IMR-90 (cell line): ENCODE data around the gene POLR2I. TPM values are rescaled to one million over a fixed set of nuclear protein-coding genes. Genes with fewer than 3 reads are reported as not detected.

Experiments used
- ATAC-seq: fragments of 200-7000 bp; cut with Tn5 transposase; 2 replicates; pipeline ENCODE4 v1.9.1; 2020; ENCODE audit warnings: low read depth, mild to moderate bottlenecking, moderate library complexity
- BruUV-seq: library from RNA; stranded (reverse); fragments of 400-500 nt; replicated peaks from 2 replicates; lab custom pipeline; 2021; lab: Mats Ljungman, UMichigan
- CTCF ChIA-PET: fragments of 300-600 bp; formaldehyde crosslinking; extraction: SDS; loops from one replicate; lab custom pipeline; 2021; ENCODE audit warnings: antibody characterized with exemption; lab: Yijun Ruan, JAX
- POLR2A ChIA-PET: fragments of 300-600 bp; sonication (Branson Sonifier 250); formaldehyde crosslinking; loops from one replicate; lab custom pipeline; 2022; ENCODE audit warnings: antibody characterized with exemption; ENCODE audit not compliant: unreplicated experiment; lab: Charles Lee
- DNase-seq: peaks from one replicate; pipeline ENCODE4 v3.0.0; 2013
- H2AFZ ChIP-seq: replicated peaks from 2 replicates; pipeline ENCODE3; 2013; ENCODE audit warnings: low read length, mild to moderate bottlenecking; ENCODE audit not compliant: poor library complexity
- H2AK5ac ChIP-seq: 2 replicates; pipeline ENCODE4 v1.6.1; 2013; ENCODE audit warnings: low read depth, low read length, inconsistent platforms
- H2AK9ac ChIP-seq: replicated peaks from 2 replicates; pipeline ENCODE3; 2013; ENCODE audit warnings: mild to moderate bottlenecking, low read depth, low read length, moderate library complexity; ENCODE audit not compliant: poor library complexity
- H2BK120ac ChIP-seq: 2 replicates; pipeline ENCODE4 v1.6.1; 2013; ENCODE audit warnings: low read depth, low read length, inconsistent platforms
- H2BK15ac ChIP-seq: 3 replicates; pipeline ENCODE4 v1.6.1; 2013; ENCODE audit warnings: low read depth, low read length, inconsistent platforms
- H2BK20ac ChIP-seq: 2 replicates; pipeline ENCODE4 v1.6.1; 2013; ENCODE audit warnings: low read depth, mild to moderate bottlenecking, inconsistent platforms, low read length, moderate library complexity
- H2BK5ac ChIP-seq: 2 replicates; pipeline ENCODE4 v1.6.1; 2013; ENCODE audit warnings: mild to moderate bottlenecking, low read depth, low read length, inconsistent platforms; ENCODE audit not compliant: poor library complexity, severe bottlenecking
- H3K14ac ChIP-seq: replicated peaks from 2 replicates; pipeline ENCODE4 v1.6.1; 2013; ENCODE audit warnings: low read depth, low read length, inconsistent platforms
- H3K18ac ChIP-seq: 2 replicates; pipeline ENCODE4 v1.6.1; 2013; ENCODE audit warnings: low read depth, low read length, control low read depth
- H3K23ac ChIP-seq: 2 replicates; pipeline ENCODE4 v1.6.1; 2013; ENCODE audit warnings: low read depth, low read length, inconsistent platforms
- H3K27ac ChIP-seq: 2 replicates; pipeline ENCODE4 v1.5.1; 2013; ENCODE audit warnings: mild to moderate bottlenecking, control low read depth, low read length; ENCODE audit not compliant: insufficient read depth
- H3K27me3 ChIP-seq: 2 replicates; pipeline ENCODE4 v1.6.1; 2013; ENCODE audit warnings: low read length; ENCODE audit not compliant: control insufficient read depth, insufficient read depth
- H3K36me3 ChIP-seq: 2 replicates; pipeline ENCODE4 v1.6.1; 2013; ENCODE audit warnings: low read length, mixed read lengths; ENCODE audit not compliant: control insufficient read depth, insufficient read depth
- H3K4ac ChIP-seq: 2 replicates; pipeline ENCODE4 v1.6.1; 2013; ENCODE audit warnings: low read depth, low read length, inconsistent platforms
- H3K4me1 ChIP-seq: 2 replicates; pipeline ENCODE4 v1.6.1; 2013; ENCODE audit warnings: low read length, mixed read lengths; ENCODE audit not compliant: control insufficient read depth, insufficient read depth
- H3K4me2 ChIP-seq: 2 replicates; pipeline ENCODE4 v1.6.1; 2013; ENCODE audit warnings: low read depth, mild to moderate bottlenecking, control low read depth, low read length, moderate library complexity
- H3K4me3 ChIP-seq: 2 replicates; pipeline ENCODE4 v1.5.1; 2013; ENCODE audit warnings: low read depth, mild to moderate bottlenecking, control low read depth, low read length, moderate library complexity; ENCODE audit not compliant: insufficient read depth
- H3K56ac ChIP-seq: 2 replicates; pipeline ENCODE4 v1.6.1; 2013; ENCODE audit warnings: low read length, inconsistent platforms; ENCODE audit not compliant: insufficient read depth; ENCODE audit errors: extremely low read depth
- H3K79me1 ChIP-seq, 2 experiments: 2 replicates each; pipeline ENCODE4 v1.6.1; 2013; ENCODE audit warnings: low read length in 2 of 2, inconsistent platforms in 1 of 2, low read depth in 1 of 2
- H3K9ac ChIP-seq: 2 replicates; pipeline ENCODE4 v1.6.1; 2013; ENCODE audit warnings: low read depth, low read length, control low read depth
- H3K9me1 ChIP-seq: 2 replicates; pipeline ENCODE4 v1.6.1; 2013; ENCODE audit warnings: low read length, inconsistent platforms; ENCODE audit not compliant: insufficient read depth
- H3K9me3 ChIP-seq: 2 replicates; pipeline ENCODE4 v1.6.1; 2013; ENCODE audit warnings: low read length; ENCODE audit not compliant: control insufficient read depth, insufficient read depth
- H4K20me1 ChIP-seq: 2 replicates; pipeline ENCODE4 v1.6.1; 2013; ENCODE audit warnings: low read length, inconsistent platforms; ENCODE audit not compliant: insufficient read depth
- H4K5ac ChIP-seq: 2 replicates; pipeline ENCODE4 v1.6.1; 2013; ENCODE audit warnings: mild to moderate bottlenecking, low read depth, low read length, control low read depth
- H4K8ac ChIP-seq, 2 experiments: 2 replicates each; pipeline ENCODE4 v1.6.1; 2013; ENCODE audit warnings: low read depth in 2 of 2, low read length in 2 of 2, control low read depth in 1 of 2, inconsistent platforms in 1 of 2
- H4K91ac ChIP-seq: 2 replicates; pipeline ENCODE4 v1.6.1; 2013; ENCODE audit warnings: low read depth, low read length, inconsistent platforms; ENCODE audit not compliant: insufficient read depth
- BHLHE40 ChIP-seq: fragments of 150-350 bp; IDR thresholded peaks from 2 replicates; pipeline ENCODE4 v1.6.1; 2016; ENCODE audit warnings: mild to moderate bottlenecking, low read depth, low read length
- CHD1 ChIP-seq: IDR thresholded peaks from 2 replicates; pipeline ENCODE4 v1.6.1; 2012; ENCODE audit warnings: low read depth, low read length, improper control_type of control experiment
- FOS ChIP-seq: fragments of 150-350 bp; IDR thresholded peaks from 2 replicates; pipeline ENCODE4 v1.6.1; 2016; ENCODE audit warnings: low read depth, low read length
- MAFK ChIP-seq: IDR thresholded peaks from 2 replicates; pipeline ENCODE4 v1.6.1; 2012; ENCODE audit warnings: low read depth, low read length, improper control_type of control experiment
- MAZ ChIP-seq: IDR thresholded peaks from 2 replicates; pipeline ENCODE4 v1.6.1; 2012; ENCODE audit warnings: low read depth, mild to moderate bottlenecking, low read length, improper control_type of control experiment, moderate library complexity, borderline replicate concordance
- MXI1 ChIP-seq: IDR thresholded peaks from 2 replicates; pipeline ENCODE4 v1.6.1; 2012; ENCODE audit warnings: low read depth, mild to moderate bottlenecking, low read length, moderate library complexity, borderline replicate concordance
- POLR2A ChIP-seq: IDR thresholded peaks from 2 replicates; pipeline ENCODE4 v1.6.1; 2012; ENCODE audit warnings: mild to moderate bottlenecking, low read depth, low read length
- RAD21 ChIP-seq: IDR thresholded peaks from 2 replicates; pipeline ENCODE4 v1.6.1; 2012; ENCODE audit warnings: low read length, improper control_type of control experiment
- RCOR1 ChIP-seq: IDR thresholded peaks from 2 replicates; pipeline ENCODE4 v1.6.1; 2012; ENCODE audit warnings: mild to moderate bottlenecking, low read length, improper control_type of control experiment; ENCODE audit not compliant: insufficient replicate concordance
- RFX5 ChIP-seq: IDR thresholded peaks from 2 replicates; pipeline ENCODE4 v1.8.0; 2012; ENCODE audit warnings: low read depth, mild to moderate bottlenecking, low read length, moderate library complexity
- WGBS, 2 experiments: methylation state at CpG; one replicate each; pipeline versions ENCODE4 v1.1.5 to v1.1.7; 2013; ENCODE audit warnings: missing lambda C conversion rate in 2 of 2; ENCODE audit not compliant: insufficient read length in 1 of 2; ENCODE audit errors: extremely low coverage in 2 of 2; 5-methylcytosine and 5-hydroxymethylcytosine counted together
- dilution Hi-C: fragments of 300-500 bp; cut with HindIII; formaldehyde crosslinking; loops from one replicate; pipeline ENCODE4 v1.14.3; 2018; ENCODE audit warnings: low sequenced_read_pairs; ENCODE audit not compliant: unreplicated experiment
- in situ Hi-C: fragments of 300-500 bp; cut with MboI; formaldehyde crosslinking; loops from 3 replicates; pipeline ENCODE4 v1.14.3; 2019; ENCODE audit warnings: low sequenced_read_pairs, inconsistent platforms, mixed read lengths
- intact Hi-C: fragments of 100-400 bp; cut with micrococcal nuclease; formaldehyde crosslinking; loops from 2 replicates; pipeline ENCODE4 v1.10.0; 2022
- polyA plus RNA-seq, 3 experiments: library from polyadenylated mRNA; depleted of rRNA; stranded (reverse); fragments of >200 nt; gene quantifications; 2 replicates each; pipeline ENCODE4 v1.2.3, GENCODE V29; 2012; ENCODE audit warnings: low replicate concordance in 1 of 3
- total RNA-seq: library from RNA; depleted of rRNA; stranded (reverse); fragments of >200 nt; gene quantifications from 2 replicates; pipeline ENCODE4 v1.2.3, GENCODE V29; 2012
- TF ChIP-seq, protein P1 (sequence below): conservative IDR thresholded peaks from 2 replicates; pipeline ENCODE4 v1.5.1; 2012; ENCODE audit warnings: mild to moderate bottlenecking, low read depth, low read length, improper control_type of control experiment
- TF ChIP-seq, protein P2 (sequence below): fragments of 150-350 bp; IDR thresholded peaks from 2 replicates; pipeline ENCODE4 v1.6.1; 2017; ENCODE audit warnings: mild to moderate bottlenecking, antibody characterized with exemption, low read length, low read depth
- TF ChIP-seq, protein P3 (sequence below): fragments of 150-350 bp; IDR thresholded peaks from 2 replicates; pipeline ENCODE4 v1.6.1; 2016; ENCODE audit warnings: low read depth, mild to moderate bottlenecking, low read length, moderate library complexity, borderline replicate concordance

POLR2I gene
- total and polyA plus RNA-seq, 2 of the 4 experiments (the other 2 are of a cell fraction) = 35.8 to 59.7 TPM

DNA sequence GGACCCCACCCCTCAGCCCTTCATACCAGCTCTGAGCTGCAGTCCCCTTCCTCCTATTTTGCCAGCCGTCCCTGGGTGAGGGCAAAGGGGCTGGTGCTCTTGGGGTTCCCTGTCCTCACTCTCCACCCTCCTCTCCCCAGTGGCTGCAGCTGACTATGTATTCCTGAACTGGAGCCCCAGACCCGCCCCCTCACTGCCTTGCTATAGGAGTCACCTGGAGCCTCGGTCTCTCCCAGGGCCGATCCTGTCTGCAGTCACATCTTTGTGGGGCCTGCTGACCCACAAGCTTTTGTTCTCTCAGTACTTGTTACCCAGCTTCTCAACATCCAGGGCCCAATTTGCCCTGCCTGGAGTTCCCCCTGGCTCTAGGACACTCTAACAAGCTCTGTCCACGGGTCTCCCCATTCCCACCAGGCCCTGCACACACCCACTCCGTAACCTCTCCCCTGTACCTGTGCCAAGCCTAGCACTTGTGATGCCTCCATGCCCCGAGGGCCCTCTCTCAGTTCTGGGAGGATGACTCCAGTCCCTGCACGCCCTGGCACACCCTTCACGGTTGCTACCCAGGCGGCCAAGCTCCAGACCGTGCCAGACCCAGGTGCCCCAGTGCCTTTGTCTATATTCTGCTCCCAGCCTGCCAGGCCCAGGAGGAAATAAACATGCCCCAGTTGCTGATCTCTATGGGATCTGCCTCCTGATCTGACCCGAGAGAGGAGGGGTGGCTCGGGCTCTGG is 35.2 kb upstream of the POLR2I start:
- DNase-seq = no peak
- peaks cover 53% of the 10 kb centered on the region for H3K36me3 ChIP-seq

More for the DNA sequence above, 35.2 kb upstream of the POLR2I start:
- peaks cover 4% of the 10 kb centered on the region for H3K9me1 ChIP-seq
- no peak overlapping the region for H2BK20ac ChIP-seq
- peak overlapping the region; percentile 90 for H2AK9ac ChIP-seq
- no peak for ATAC-seq
- ChIA-PET POLR2A (no interaction called here), CTCF (no interaction called here)
- H4K20me1 ChIP-seq = peaks cover 21% of the 10 kb centered on the region
- peaks cover 6% of the 10 kb centered on the region; the same call in 1 of the 2 replicates for H3K4me1 ChIP-seq
- no peak overlapping the region for H3K14ac ChIP-seq
- H2AFZ ChIP-seq = peak overlapping the region; percentile 54
- TF ChIP-seq RAD21 = no peak
- TF ChIP-seq RFX5 = no peak
- no peak for TF ChIP-seq MXI1
- TF ChIP-seq, protein P1, sequence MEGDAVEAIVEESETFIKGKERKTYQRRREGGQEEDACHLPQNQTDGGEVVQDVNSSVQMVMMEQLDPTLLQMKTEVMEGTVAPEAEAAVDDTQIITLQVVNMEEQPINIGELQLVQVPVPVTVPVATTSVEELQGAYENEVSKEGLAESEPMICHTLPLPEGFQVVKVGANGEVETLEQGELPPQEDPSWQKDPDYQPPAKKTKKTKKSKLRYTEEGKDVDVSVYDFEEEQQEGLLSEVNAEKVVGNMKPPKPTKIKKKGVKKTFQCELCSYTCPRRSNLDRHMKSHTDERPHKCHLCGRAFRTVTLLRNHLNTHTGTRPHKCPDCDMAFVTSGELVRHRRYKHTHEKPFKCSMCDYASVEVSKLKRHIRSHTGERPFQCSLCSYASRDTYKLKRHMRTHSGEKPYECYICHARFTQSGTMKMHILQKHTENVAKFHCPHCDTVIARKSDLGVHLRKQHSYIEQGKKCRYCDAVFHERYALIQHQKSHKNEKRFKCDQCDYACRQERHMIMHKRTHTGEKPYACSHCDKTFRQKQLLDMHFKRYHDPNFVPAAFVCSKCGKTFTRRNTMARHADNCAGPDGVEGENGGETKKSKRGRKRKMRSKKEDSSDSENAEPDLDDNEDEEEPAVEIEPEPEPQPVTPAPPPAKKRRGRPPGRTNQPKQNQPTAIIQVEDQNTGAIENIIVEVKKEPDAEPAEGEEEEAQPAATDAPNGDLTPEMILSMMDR = no peak
- TF ChIP-seq MAFK = no peak
- TF ChIP-seq, protein P2, sequence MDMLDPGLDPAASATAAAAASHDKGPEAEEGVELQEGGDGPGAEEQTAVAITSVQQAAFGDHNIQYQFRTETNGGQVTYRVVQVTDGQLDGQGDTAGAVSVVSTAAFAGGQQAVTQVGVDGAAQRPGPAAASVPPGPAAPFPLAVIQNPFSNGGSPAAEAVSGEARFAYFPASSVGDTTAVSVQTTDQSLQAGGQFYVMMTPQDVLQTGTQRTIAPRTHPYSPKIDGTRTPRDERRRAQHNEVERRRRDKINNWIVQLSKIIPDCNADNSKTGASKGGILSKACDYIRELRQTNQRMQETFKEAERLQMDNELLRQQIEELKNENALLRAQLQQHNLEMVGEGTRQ = no peak
- TF ChIP-seq FOS = no peak
- no peak for TF ChIP-seq POLR2A
- TF ChIP-seq MAZ = no peak
- TF ChIP-seq, protein P3, sequence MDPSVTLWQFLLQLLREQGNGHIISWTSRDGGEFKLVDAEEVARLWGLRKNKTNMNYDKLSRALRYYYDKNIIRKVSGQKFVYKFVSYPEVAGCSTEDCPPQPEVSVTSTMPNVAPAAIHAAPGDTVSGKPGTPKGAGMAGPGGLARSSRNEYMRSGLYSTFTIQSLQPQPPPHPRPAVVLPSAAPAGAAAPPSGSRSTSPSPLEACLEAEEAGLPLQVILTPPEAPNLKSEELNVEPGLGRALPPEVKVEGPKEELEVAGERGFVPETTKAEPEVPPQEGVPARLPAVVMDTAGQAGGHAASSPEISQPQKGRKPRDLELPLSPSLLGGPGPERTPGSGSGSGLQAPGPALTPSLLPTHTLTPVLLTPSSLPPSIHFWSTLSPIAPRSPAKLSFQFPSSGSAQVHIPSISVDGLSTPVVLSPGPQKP = no peak
- TF ChIP-seq BHLHE40 = no peak
- TF ChIP-seq RCOR1 = no peak
- TF ChIP-seq CHD1 = no peak
- H3K27me3 ChIP-seq = no peaks in the 10 kb centered on the region
- no peak overlapping the region for H2BK15ac ChIP-seq
- no peak overlapping the region for H3K23ac ChIP-seq
- intact Hi-C loops = no loop called here
- no peak overlapping the region for H3K4ac ChIP-seq
- no peak overlapping the region for H3K4me2 ChIP-seq
- in situ Hi-C loops = no loop called here
- BruUV-seq = TSS peak; percentile 98
- no peaks in the 10 kb centered on the region for H3K9me3 ChIP-seq
- H3K79me1 ChIP-seq = peaks cover 17 to 53% of the 10 kb centered on the region in 2 experiments
- H3K56ac ChIP-seq = no peak overlapping the region
- no peak overlapping the region for H2BK5ac ChIP-seq
- H4K8ac ChIP-seq = no peak overlapping the region
- 93% methylated on average over 3 of the region's 13 CpGs; no CpG with 5 or more reads in 1 of the 2 experiments for WGBS, 2 experiments
- H2AK5ac ChIP-seq = no peak overlapping the region
- no peak overlapping the region for H2BK120ac ChIP-seq
- no peak overlapping the region for H3K9ac ChIP-seq
- no peak overlapping the region for H3K27ac ChIP-seq
- H3K4me3 ChIP-seq = no peak overlapping the region
- dilution Hi-C loops = no loop called here
- H3K18ac ChIP-seq = no peak overlapping the region
- no peak overlapping the region for H4K91ac ChIP-seq
- H4K5ac ChIP-seq = no peak overlapping the region
